DMS 273 treated with DMSO at 0.1 percent for 48 hours (cell line): Measurements from ENCODE around the gene ATG4C.

Experiments
- DNase-seq: peaks from one replicate; lab custom pipeline; 2025; lab: John Stamatoyannopoulos, UW

The ATG4C gene

GRCh38 chr1:62841587-62842169, 57.7 kb downstream of the ATG4C start:
- peak; percentile 17 for DNase-seq

- no peak for DNase-seq
Observed at GRCh38 chr1:62844030-62844429, 60.1 kb downstream of the ATG4C start.

- no peak for DNase-seq
Observed at GRCh38 chr1:62849031-62849430, 65.1 kb downstream of the ATG4C start.

GRCh38 chr1:62852253-62852652, 68.3 kb downstream of the ATG4C start:
- no peak for DNase-seq

- DNase-seq = no peak
Observed at GRCh38 chr1:62856960-62857359, 73.0 kb downstream of the ATG4C start.

GRCh38 chr1:62869217-62869754, 85.4 kb downstream of the ATG4C start:
- no peak for DNase-seq

- DNase-seq = no peak
Observed at GRCh38 chr1:62870148-62870547, 86.2 kb downstream of the ATG4C start.

GRCh38 chr1:62875676-62876075, 91.7 kb downstream of the ATG4C start:
- no peak for DNase-seq

- no peak for DNase-seq
Observed at GRCh38 chr1:62876535-62876934, 92.6 kb downstream of the ATG4C start.

- no peak for DNase-seq
Observed at GRCh38 chr1:62877579-62877978, 93.6 kb downstream of the ATG4C start.

GRCh38 chr1:62879962-62880361, 96.0 kb downstream of the ATG4C start:
- DNase-seq = no peak

GRCh38 chr1:62882201-62883104, 98.5 kb downstream of the ATG4C start:
- peak; percentile 79 for DNase-seq

GRCh38 chr1:62884156-62884740, 100.3 kb downstream of the ATG4C start:
- no peak for DNase-seq

GRCh38 chr1:62887799-62888507, 104.0 kb downstream of the ATG4C start:
- DNase-seq = no peak

GRCh38 chr1:62891956-62892562, 108.1 kb downstream of the ATG4C start:
- no peak for DNase-seq

- DNase-seq = no peak
Observed at GRCh38 chr1:62897788-62898187, 113.9 kb downstream of the ATG4C start.

- DNase-seq = no peak
Observed at GRCh38 chr1:62900566-62900965, 116.6 kb downstream of the ATG4C start.

GRCh38 chr1:62901650-62902049, 117.7 kb downstream of the ATG4C start:
- no peak for DNase-seq

- no peak for DNase-seq
Observed at GRCh38 chr1:62903522-62903921, 119.6 kb downstream of the ATG4C start.

- no peak for DNase-seq
Observed at GRCh38 chr1:62903982-62904855, 120.3 kb downstream of the ATG4C start.

GRCh38 chr1:62904856-62905225, 120.9 kb downstream of the ATG4C start:
- DNase-seq = no peak
